ENCODE data around the gene GPLD1.

GPLD1 gene

DNA sequence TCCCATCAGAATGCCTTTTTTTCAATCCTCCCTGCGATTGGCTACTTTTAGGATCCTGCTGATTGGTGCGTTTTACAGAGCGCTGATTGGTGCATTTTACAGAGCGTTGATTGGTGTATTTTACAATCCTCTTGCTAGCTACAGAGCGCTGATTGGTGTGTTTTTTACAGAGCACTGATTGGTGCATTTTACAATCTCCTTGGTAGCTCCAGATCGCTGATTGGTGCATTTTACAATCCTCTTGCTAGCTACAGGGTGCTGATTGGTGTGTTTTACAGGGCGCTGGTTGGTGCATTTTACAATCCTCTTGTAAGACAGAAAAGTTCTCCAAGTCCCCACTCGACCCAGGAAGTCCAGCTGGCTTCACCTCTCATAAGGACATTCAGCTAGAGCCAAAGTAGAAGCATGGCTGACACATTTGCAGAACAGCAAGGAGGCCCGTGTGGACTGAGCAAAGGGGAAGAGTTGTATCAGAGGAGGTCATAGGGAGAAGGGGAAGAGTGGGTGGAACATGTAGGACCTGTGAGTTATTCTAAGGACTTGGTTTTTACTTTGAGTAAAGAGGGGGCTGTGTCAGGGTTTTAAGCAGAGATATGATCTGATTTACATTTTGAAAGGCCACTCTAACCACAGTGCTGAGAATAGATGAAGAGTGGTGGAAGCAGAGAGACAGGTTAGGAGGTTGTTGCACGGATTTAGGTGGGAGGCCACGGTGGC, 8.0 kb upstream of the GPLD1 start:
- no peak for DNase-seq

DNA sequence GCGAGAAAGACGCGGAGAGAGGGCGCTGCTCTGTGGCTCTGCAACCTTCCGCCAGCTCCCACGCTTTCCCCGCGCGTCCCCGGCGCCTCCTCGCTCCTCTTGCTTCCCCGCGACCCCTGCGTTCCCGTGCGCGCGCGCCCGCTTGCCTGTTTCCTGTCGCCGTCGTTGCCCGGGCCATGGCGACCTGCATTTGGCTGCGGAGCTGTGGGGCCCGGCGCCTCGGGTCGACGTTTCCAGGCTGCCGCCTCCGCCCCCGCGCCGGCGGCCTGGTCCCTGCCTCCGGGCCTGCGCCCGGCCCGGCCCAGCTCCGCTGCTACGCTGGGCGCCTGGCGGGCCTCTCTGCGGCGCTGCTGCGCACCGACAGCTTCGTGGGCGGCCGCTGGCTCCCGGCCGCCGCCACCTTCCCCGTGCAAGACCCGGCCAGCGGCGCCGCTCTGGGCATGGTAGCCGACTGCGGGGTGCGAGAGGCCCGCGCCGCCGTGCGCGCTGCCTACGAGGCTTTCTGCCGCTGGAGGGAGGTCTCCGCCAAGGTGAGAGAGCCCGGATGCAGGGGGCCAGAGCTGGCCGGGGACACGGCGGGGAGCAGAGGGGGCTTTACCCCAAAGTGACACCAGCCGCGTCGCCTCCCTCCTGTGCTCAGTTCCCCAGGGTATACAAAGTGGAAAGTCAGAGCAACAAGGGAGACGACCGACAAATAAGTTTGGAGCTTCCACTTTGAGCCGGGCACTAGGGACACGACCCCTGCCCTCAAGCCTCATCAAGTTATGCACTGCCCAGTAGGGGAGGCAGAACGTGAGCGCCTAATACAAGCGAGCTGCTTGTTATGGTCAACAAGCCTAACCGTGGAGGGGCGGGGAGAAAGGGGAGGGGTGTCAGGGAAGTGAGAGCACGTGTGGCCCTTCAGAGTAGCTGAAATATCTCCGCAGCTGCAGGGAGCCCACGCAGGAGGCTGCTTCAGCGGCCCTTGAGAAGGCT, 5.7 kb upstream of the GPLD1 start, which contains the start of gene ALDH5A1:
Gene ALDH5A1 (plus strand): TSS at position 149 of the 975 bp plus-strand sequence. CDS start 28 bp downstream, at position 177.
- DNase-seq = no peak

DNA sequence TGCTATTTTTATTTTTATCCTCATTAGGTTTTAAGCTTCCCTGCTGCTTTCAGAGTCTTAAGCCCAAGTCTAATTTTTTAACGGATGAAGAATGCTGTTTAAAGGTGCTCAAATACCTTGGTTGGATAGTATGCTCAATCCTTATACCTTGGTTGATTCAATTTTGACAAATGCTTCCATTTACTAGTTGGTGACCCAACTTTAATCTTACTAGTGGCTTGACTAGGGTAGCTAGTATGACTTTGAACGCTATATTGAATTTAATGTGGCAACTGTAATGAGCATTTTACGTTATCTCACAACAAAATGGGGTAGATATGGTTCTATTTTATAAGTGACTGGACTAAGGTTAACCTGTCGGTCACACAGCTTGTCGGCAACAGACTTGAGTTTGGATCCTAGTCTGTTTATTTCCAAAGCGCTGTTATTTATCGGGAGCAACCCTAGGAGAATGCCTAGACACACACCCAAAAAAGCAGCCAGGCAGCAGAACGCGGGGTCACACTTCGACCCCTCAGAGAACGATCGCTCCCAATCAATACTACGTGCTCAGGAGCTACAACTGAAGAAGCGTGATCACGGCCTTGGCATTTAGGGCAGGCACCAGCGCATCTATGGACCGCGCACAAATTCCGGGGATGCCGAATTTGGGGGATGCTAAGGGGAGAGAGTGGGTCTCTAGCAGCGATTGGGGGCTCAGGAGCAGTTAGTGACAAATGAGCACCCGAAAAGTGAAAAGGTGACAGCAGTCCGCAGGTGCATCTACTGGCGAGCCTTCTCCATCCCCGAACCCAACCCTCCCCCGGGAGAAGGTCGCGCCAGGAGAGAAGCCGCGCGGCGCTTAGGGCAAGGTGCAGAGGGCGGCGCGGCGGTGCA, 4.8 kb upstream of the GPLD1 start:
- DNase-seq = no peak

DNA sequence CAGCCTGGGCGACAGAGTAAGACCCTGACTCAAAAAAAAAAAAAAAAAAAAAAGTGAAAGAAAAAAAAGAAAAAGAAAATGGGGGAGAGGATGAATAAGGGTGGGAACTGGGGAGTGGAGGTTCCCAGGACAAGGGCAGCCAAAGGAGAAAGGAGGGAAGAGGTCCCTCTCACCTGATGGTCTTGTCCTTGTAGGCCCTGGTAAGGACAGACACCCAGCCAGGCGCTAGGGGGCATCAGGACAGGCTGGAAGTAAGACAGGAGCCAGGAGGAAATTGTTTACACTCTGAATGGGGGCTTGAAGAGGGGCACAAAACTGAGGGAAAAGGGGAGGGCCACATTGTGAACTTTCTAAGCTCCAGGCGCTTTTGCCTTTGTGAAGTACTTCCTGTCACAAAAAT, 3.1 kb upstream of the GPLD1 start:
- DNase-seq = no peak

DNA sequence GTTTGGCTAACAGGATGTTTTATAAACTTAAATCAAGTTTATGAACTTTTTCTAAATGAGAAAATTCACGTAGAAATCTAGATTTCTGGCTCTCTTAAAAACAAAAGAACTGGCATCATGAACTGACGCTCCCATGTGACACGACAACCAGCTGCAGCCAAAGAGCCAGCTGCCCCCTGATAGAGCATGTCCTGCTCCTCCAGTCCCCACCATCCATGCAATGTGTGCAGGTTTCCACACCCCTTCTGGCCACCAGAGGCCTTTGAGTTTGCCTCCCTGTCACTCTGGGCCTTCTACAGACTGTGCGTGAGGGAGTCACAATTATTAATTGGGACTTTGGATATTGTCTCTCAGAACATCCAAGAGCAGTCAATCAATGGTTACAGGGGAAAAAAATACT, 1.6 kb upstream of the GPLD1 start:
- no peak for DNase-seq

DNA sequence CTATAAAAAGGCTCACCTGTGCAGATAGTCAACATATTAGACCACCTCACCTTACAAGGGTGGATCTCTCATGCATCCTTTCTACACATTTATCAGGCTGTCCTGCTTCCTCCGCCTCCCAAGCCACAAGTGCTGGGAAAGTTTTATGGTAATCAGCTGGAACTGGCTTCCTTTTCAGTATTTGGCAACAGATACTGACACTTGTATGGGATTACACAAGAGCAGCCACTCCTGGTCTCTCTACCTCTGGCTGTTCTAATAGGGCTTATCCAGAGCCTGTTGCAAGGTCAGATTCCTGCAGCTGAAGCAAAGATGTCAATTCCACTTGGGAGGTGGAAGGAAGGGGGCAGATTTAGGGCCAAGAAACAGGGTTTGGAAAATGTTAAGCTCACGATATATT, 503 bp upstream of the GPLD1 start:
- DNase-seq = no peak

DNA sequence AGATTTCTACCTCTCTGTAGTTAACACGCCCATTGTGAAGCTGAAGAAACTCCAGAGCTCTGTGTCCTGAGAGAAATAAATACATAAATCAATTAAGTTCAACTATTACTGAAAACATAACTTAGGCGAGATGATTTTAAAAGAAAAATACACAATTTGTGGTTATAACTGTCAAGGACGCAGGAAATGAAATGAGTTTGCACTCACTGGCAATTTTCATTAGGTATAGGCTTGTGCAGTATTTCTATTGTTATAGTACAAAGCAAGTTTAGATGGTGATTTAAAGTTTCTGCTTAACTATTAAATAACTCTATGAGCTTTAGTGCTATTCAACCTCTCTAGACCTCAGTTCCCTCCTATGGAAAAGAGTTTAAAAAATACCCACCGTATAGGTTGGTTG, 3.3 kb downstream of the GPLD1 start:
- DNase-seq = no peak

DNA sequence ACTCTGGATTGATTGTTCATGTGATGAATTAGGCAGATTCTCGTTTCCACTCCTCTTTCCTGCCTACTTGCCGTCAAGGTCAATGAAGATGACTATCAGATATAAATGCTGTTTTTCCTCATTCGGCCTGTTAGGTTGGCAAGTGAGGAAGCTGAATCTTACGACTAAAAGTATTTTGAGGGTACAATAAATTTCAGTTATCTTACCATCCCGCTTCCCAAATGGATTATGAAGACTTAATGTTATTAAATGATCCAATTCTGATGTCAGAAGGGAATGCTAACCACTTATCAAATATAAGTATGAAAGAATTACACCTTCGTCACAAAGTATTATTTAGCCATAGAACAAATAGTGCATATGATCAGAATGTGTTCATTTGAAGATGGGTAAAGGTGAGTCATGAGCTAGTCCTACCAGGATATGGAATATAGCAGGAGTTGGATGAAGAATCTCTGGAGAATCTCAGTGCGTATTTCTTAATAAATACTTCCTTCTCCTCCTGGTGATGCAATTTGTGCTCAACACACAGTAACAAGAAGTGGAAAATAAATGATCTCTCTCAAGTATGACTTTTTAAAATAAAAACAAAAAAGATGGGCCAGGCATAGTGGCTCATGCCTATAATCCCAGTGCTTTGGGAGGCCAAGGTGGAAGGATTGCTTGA, 4.6 kb downstream of the GPLD1 start:
- no peak for DNase-seq

DNA sequence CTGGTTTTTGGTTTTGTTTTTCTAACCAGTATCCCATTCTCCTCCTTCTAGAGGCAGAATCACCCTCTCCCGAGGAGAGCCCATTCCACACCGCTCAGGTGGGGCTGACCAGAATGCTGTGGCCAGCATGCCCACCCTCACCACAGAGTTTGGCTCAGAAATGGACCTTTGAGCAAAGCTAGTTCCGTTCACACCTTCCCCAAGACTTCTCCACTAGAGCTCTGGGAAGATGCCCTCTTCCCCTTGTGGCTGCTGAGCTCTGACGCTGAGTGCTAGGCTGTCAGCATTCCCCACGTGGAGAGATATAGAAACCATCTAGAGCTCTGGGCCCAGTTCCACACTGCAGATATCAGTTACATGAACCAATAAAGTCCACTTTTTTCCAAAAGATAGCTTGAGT, 7.9 kb downstream of the GPLD1 start:
- no peak for DNase-seq

DNA sequence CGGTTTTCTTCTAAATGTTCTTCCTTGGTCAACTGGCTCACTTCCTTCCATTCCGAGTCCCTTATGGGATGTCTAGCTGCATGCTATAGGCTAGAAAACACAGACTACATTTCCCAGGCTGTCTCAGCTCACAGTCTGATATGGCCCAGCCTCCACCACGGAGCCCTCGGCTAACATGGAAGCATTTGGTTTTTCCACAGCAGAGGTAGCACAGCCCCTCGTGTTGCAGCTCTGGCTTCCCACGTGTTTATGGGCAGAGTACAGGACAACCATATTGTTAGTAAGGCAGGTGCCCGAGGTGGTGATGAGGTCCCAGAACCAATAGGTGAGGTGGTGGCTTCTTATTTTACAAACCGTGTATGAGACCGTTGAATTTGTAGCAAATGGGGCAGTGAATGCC, 8.7 kb downstream of the GPLD1 start:
- DNase-seq = no peak

DNA sequence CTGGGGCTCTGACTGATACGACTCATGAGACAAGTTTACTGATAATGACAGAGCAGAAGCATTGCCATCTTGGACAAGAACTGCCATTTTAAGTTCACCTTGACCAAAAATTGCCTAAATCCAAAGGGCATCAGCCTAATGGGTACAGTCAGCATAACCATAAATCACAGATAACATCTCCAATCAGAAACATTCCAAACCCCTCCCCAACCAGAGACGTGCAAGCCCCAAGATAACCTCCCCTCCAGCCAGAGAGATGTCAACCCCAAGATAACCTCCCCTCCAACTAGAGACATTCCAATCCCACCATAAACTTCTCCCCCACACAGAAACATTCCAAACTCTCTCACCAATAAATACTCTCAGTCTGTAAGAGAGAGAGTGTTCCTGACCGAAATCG, 10.5 kb downstream of the GPLD1 start:
- DNase-seq = no peak

DNA sequence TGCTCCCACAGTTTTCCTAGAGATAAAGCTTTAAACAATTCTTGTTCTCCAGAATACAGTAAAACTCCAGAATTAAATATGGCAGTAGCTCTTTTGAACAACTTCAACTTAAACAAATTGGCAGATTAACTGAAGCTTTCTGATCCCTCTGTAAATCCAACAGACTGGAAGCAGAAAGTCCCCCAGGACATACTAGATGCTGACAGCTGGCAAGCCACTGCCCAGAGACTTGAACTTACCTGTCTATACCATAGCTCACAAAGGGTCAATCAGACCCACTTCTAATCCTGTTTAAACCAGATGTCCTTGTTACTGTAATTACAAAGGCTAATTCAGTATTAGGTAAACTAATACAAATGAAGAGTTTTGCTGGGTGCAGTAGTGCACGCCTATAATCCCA, 12.3 kb downstream of the GPLD1 start:
- DNase-seq = no peak

DNA sequence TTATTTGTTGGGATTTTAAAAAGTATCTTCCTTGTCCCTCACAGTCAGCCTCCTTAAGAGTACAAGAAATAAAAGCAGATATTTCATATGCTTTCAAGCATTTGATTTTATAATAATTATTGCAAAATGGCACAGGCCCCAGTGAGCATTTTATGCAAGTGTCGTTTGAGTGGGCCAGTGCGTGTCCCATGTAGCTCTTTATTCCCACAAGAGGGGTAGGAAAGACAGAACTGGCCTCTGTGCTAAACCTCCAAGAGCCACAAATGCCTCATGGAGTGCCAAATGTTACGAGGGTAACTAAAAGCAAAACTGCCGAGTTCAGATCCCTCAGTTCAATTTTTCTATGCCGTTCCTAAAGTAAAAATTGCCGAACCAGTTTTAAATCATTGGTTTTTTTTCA, 12.7 kb downstream of the GPLD1 start:
- DNase-seq = no peak

DNA sequence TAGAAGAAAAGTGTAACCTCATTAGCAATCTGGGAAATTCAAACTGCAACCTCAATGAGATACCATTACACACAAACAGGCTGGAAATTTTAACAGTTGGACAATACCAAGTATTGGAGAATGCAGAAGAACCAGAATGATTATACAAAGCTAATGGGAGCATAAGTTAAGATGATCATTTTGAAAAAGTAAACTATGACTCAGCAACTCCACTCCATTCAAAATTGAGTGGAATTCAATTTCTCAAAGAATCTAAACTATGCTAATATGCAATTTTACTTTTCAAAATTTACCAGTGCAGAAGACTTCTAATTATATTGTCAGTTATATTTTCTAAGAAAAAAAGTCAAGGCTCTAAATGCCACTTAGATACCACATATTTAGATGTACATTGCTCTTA, 17.2 kb downstream of the GPLD1 start:
- no peak for DNase-seq

DNA sequence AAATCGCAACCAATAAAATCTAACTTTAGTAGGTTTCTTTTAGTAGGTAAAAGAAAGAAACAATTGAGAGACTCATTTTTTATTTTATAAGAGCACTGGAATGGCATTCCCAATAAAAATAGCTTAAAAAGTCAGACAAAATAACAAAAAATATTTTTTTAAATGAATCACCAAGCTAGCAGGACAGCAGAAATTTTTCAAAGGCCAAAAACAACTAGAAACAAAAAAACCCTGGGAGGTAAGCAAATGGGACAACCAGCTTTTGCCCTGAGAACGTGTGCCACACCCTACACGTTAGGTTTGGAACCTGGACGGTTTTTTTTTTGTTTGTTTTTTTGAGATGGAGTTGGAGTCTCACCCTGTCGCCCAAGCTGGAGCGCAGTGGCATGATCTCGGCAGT, 19.6 kb downstream of the GPLD1 start:
- no peak for DNase-seq

DNA sequence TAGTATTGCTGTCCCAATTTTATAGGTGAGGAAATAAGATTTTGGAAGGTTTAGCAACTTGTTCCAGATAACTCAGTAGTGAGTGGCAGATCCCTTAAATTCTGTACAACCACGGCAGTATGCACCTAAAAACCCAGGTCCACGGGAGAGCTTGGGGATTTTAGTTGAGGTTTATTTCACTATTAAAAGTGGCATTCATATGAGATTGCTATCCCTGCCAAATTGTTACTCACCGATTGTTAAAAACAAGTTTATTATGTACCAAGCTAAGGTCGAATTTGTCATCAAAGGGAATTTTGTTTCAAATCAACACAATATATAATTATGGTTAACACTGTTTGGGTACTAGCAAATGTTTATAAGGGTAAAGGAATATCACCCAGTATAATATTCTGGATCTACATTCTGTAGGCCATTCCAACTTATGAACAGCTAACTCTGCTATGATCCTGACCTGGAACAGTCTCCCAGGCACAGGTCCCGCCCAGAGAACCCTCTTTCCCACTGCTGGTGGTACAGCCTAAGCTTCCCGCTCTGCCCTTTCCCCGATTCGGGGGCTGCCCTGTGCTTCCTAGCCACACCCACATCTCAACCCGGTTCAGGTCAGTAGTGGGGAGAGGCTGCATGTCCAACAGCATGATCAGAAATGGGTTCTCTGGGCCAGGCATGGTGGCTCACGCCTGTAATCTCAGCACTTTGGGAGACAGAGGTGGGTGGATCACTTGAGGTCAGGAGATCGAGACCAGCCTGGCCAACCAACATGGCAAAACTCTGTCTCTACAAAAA, 24.9 kb downstream of the GPLD1 start:
- DNase-seq = no peak

DNA sequence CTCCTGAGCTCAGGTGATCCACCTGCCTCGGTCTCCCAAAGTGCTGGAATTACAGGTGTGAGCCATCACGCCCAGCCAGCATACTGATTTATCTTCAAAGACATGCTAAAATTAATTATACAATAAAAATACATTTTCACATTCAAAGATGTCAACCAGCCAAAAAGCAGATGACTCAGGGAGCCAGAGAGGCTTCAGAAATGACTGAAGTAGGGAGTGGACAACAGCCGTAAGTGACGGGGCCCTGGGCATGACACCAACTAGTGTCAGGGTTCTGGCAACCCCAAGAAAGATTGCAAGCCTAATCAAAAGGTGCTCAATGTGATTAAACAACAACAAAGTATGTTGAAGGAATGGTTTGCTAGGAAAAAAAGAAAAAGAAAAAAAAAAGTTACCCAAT, 28.4 kb downstream of the GPLD1 start:
- no peak for DNase-seq

DNA sequence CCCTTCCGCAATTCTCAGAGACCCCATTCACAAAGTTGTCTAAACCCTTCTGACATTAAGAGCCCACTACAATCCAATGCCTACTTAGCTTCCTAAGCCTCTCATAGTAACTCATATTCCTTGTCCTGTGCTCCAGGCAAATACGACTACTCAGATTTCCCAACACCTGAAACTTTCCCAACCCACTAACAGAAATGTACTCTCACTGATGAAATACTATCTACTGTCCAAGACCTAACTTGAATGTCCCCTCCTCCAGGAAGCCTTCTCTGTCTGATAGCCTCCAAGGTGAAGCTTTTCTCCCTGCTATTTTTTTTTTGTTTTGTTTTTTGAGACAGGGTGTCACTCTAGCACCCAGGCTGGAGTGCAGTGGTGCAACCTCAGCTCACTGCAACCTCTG, 30.4 kb downstream of the GPLD1 start:
- no peak for DNase-seq

DNA sequence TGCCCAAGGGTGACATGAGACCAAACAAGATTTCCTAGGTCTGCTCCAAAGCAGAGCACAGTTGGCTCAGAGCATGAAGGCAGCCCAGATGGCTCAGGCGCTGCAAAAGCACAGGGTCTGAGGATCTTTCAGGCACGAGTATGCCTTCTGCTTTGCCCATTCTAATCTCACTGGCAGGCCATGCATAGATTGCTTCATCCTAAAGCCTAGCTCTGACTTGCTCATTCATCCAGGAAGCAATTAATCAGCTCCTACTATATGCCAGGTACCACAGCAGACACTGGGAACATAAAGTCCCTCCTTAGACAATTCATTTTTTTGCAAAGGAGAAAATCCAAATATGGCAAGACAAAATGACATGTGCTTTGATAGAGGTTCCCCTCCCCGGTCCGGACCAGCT, 31.2 kb downstream of the GPLD1 start:
- DNase-seq = no peak

DNA sequence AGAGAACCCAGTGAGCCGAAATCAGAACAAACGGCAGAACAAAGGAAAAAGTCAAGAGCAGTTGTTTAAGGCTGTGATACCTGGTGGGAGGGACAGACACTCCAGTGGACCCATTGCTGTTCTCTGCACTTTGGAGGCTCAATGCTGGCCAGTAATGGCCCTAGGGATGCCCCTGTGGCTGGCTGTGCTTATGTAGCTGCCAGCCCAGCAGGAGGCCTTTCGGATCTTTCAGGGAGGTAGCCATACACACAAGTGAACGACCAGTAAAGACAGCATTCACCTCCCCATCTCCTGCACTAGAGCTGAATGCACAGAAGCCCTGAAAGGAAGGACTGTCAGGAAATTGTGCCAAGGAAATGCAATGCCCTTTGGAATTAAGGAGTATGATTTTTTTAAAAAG, 34.3 kb downstream of the GPLD1 start:
- DNase-seq = no peak

DNA sequence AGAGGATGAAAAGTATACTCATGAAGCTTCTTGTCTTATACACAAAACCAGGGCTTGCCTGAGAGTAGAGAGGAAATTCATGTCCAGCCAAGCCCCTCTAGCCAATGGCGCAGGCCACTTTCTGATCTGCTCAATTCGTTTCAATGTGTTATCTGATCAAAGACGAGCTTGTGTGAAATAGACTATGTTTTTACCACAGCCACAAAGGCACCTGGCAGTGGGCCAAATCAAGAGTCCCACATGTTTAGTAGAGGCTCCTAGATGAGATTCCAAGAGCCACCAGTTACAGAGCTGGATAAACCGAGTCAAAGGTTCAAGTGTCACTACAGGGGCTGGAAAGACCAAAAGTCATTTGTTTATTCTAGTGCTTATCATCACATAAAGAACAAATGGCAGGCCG, 34.9 kb downstream of the GPLD1 start:
- no peak for DNase-seq

DNA sequence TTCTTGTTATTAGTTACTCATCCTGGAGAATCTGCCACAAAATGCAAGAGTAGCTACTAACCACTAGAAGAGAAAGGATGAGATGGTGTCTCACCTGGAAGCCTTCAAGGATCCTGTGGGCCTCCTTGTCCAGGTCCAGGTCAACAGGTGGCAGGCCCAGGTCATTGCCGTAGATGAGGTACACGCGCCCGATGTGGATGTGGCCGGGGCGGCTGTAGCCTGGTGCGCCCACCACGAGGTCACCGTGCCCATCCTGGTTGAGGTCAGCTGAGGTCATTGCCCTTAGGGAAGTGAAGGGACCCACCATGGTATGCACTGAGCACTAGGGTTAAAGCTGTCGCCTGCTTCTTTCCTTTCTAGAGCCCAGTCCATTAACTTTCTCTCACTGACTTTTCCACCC, 35.5 kb downstream of the GPLD1 start:
- DNase-seq = no peak
